ENCODE data around the gene QDPR. TPM values are rescaled to one million over a fixed set of nuclear protein-coding genes. Genes with fewer than 3 reads are reported as not detected.

Gene QDPR
- total and polyA plus RNA-seq, 7 experiments from 2014 or later = 11.8 to 50.5 (median 24.3) TPM

GRCh38 chr4:17510582-17510981 is 1.3 kb downstream of the QDPR start:
- Mint-ChIP-seq H3K36me3 (peaks cover 0 to 8% (median 2%) of the 10 kb centered on the region in 5 donors), H3K27me3 (peaks cover 0 to 8% (median 0%) of the 10 kb centered on the region in 5 donors), H3K27ac (peak overlapping the region in 5 of 9 donors; percentile 3 to 88 (median 34)), H3K9me3 (no peaks in the 10 kb centered on the region), H3K4me1 (peaks cover 18 to 44% (median 40%) of the 10 kb centered on the region in 7 donors), H3K4me3 (peak overlapping the region; percentile 51 to 100 (median 95))
- CTCF ChIA-PET = interaction anchor here (0.6 kb wide), 1 partner anchor 11 kb away, joined by 3 read pairs; no protein-coding TSS in a partner anchor
- POLR2A ChIA-PET = no interaction called here
- H3K4me3 ChIP-seq (ENCODE audit: low read length) = no peak overlapping the region
- no peak for ATAC-seq
- no peak for DNase-seq
- intact Hi-C loops (cut with micrococcal nuclease) = loop anchor here in 1 of 2 donors (5.0 kb wide), 1 partner anchor 1288 kb away; no protein-coding TSS in a partner anchor
- H3K9me3 ChIP-seq (ENCODE audit: control insufficient read depth in 2 of 3, low read length in 3 of 3) = no peaks in the 10 kb centered on the region
- H3K27me3 ChIP-seq (ENCODE audit: control insufficient read depth in 2 of 2, insufficient read depth in 2 of 2, low read length in 2 of 2) = no peaks in the 10 kb centered on the region
- H3K27ac ChIP-seq (ENCODE audit: low read depth, low read length) = no peak overlapping the region
- peaks cover 0 to 16% (median 0%) of the 10 kb centered on the region in 3 experiments for H3K36me3 ChIP-seq (ENCODE audit: control insufficient read depth in 2 of 3, insufficient read depth in 3 of 3, low read length in 3 of 3)
- peaks cover 9 to 10% of the 10 kb centered on the region in 2 donors for H3K4me1 ChIP-seq (ENCODE audit: control insufficient read depth in 2 of 2, insufficient read depth in 2 of 2, low read length in 2 of 2)

- no peak overlapping the region for H3K4me3 Mint-ChIP-seq
- Histone ChIP-seq H3K36me3 (ENCODE audit: control insufficient read depth in 2 of 3, insufficient read depth in 3 of 3, low read length in 3 of 3) (peaks cover 3 to 74% (median 5%) of the 10 kb centered on the region in 3 experiments), H3K4me1 (ENCODE audit: control insufficient read depth in 2 of 2, insufficient read depth in 2 of 2, low read length in 2 of 2) (no peaks in the 10 kb centered on the region), H3K27ac (ENCODE audit: low read depth, low read length) (no peak overlapping the region), H3K9me3 (ENCODE audit: control insufficient read depth in 2 of 3, low read length in 3 of 3) (no peaks in the 10 kb centered on the region), H3K27me3 (ENCODE audit: control insufficient read depth in 2 of 2, insufficient read depth in 2 of 2, low read length in 2 of 2) (no peaks in the 10 kb centered on the region), H3K4me3 (ENCODE audit: low read length) (no peak overlapping the region)
- peaks cover 9 to 52% (median 30%) of the 10 kb centered on the region in 5 donors for H3K36me3 Mint-ChIP-seq
- ChIA-PET POLR2A (no interaction called here), CTCF (no interaction called here)
- peaks cover 1 to 22% (median 8%) of the 10 kb centered on the region in 7 donors for H3K4me1 Mint-ChIP-seq
- ATAC-seq (no peak), DNase-seq (no peak)
- intact Hi-C loops (cut with micrococcal nuclease) = no loop called here
- no peaks in the 10 kb centered on the region for H3K27me3 Mint-ChIP-seq
- no peak overlapping the region for H3K27ac Mint-ChIP-seq
- no peaks in the 10 kb centered on the region for H3K9me3 Mint-ChIP-seq
Observed at GRCh38 chr4:17504081-17504480, 7.8 kb downstream of the QDPR start.

DNA sequence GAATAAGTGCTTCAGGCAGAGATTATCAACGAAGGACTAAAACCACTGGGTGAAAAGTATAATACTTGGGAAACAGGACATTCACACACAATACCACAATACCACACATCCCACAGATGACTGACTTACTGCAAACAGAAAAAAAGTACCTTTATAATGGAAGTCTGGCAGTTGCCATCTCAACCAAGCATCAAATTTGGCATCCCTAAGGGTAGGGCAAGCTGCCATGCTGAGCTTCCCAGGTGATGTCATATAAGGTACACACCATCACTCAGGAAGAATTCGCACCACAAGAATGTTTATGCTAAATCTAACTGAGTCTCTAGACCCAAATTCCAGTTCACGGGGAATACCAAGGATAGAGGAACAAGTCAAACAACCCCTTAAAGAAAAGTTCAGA is 9.1 kb downstream of the QDPR start:
- ChIA-PET CTCF (no interaction called here), POLR2A (interaction anchor here (0.6 to 1.3 kb wide), 2 partner anchors 9 to 111 kb away, joined by 3 read pairs; partner anchors contain the start of gene QDPR)
- Mint-ChIP-seq H3K36me3 (peaks cover 15 to 63% (median 32%) of the 10 kb centered on the region in 5 donors), H3K27me3 (no peaks in the 10 kb centered on the region), H3K27ac (no peak overlapping the region), H3K4me1 (peaks cover 0 to 22% (median 6%) of the 10 kb centered on the region in 7 donors), H3K4me3 (no peak overlapping the region), H3K9me3 (no peaks in the 10 kb centered on the region)
- H3K36me3 ChIP-seq (ENCODE audit: control insufficient read depth in 2 of 3, insufficient read depth in 3 of 3, low read length in 3 of 3) = peaks cover 3 to 87% (median 5%) of the 10 kb centered on the region in 3 experiments
- DNase-seq = no peak
- H3K4me1 ChIP-seq (ENCODE audit: control insufficient read depth in 2 of 2, insufficient read depth in 2 of 2, low read length in 2 of 2) = no peaks in the 10 kb centered on the region
- H3K4me3 ChIP-seq (ENCODE audit: low read length) = no peak overlapping the region
- no peak overlapping the region for H3K27ac ChIP-seq (ENCODE audit: low read depth, low read length)
- no peaks in the 10 kb centered on the region for H3K27me3 ChIP-seq (ENCODE audit: control insufficient read depth in 2 of 2, insufficient read depth in 2 of 2, low read length in 2 of 2)
- H3K9me3 ChIP-seq (ENCODE audit: control insufficient read depth in 2 of 3, low read length in 3 of 3) = no peaks in the 10 kb centered on the region
- intact Hi-C loops (cut with micrococcal nuclease) = no loop called here
- no peak for ATAC-seq

- CTCF ChIA-PET = no interaction called here
Observed at GRCh38 chr4:17500574-17500973, 11.3 kb downstream of the QDPR start.

GRCh38 chr4:17497890-17498523 is 13.9 kb downstream of the QDPR start:
- ChIA-PET CTCF (no interaction called here), POLR2A (no interaction called here)
- intact Hi-C loops (cut with micrococcal nuclease) = no loop called here
- Mint-ChIP-seq H3K9me3 (no peaks in the 10 kb centered on the region), H3K4me1 (peaks cover 0 to 23% (median 4%) of the 10 kb centered on the region in 7 donors), H3K4me3 (no peak overlapping the region), H3K27ac (peak overlapping the region in 2 of 9 donors; percentile 1 to 4), H3K36me3 (peaks cover 8 to 62% (median 15%) of the 10 kb centered on the region in 5 donors), H3K27me3 (no peaks in the 10 kb centered on the region)
- no peaks in the 10 kb centered on the region for H3K27me3 ChIP-seq (ENCODE audit: control insufficient read depth in 2 of 2, insufficient read depth in 2 of 2, low read length in 2 of 2)
- no peak for DNase-seq
- H3K4me3 ChIP-seq (ENCODE audit: low read length) = no peak overlapping the region
- ATAC-seq = no peak
- H3K4me1 ChIP-seq (ENCODE audit: control insufficient read depth in 2 of 2, insufficient read depth in 2 of 2, low read length in 2 of 2) = no peaks in the 10 kb centered on the region
- no peaks in the 10 kb centered on the region for H3K9me3 ChIP-seq (ENCODE audit: control insufficient read depth in 2 of 3, low read length in 3 of 3)
- H3K27ac ChIP-seq (ENCODE audit: low read depth, low read length) = no peak overlapping the region
- peaks cover 3 to 79% (median 4%) of the 10 kb centered on the region in 3 experiments for H3K36me3 ChIP-seq (ENCODE audit: control insufficient read depth in 2 of 3, insufficient read depth in 3 of 3, low read length in 3 of 3)

More at GRCh38 chr4:17500574-17500973, 11.3 kb downstream of the QDPR start:
- Histone ChIP-seq H3K36me3 (ENCODE audit: control insufficient read depth in 2 of 3, insufficient read depth in 3 of 3, low read length in 3 of 3) (peaks cover 3 to 74% (median 5%) of the 10 kb centered on the region in 3 experiments), H3K4me1 (ENCODE audit: control insufficient read depth in 2 of 2, insufficient read depth in 2 of 2, low read length in 2 of 2) (no peaks in the 10 kb centered on the region), H3K27ac (ENCODE audit: low read depth, low read length) (no peak overlapping the region), H3K9me3 (ENCODE audit: control insufficient read depth in 2 of 3, low read length in 3 of 3) (no peaks in the 10 kb centered on the region), H3K4me3 (ENCODE audit: low read length) (no peak overlapping the region), H3K27me3 (ENCODE audit: control insufficient read depth in 2 of 2, insufficient read depth in 2 of 2, low read length in 2 of 2) (no peaks in the 10 kb centered on the region)
- peaks cover 0 to 19% (median 6%) of the 10 kb centered on the region in 7 donors for H3K4me1 Mint-ChIP-seq
- no peaks in the 10 kb centered on the region for H3K27me3 Mint-ChIP-seq
- no peaks in the 10 kb centered on the region for H3K9me3 Mint-ChIP-seq
- ATAC-seq = no peak
- POLR2A ChIA-PET = no interaction called here
- H3K36me3 Mint-ChIP-seq = peaks cover 15 to 61% (median 25%) of the 10 kb centered on the region in 5 donors
- H3K27ac Mint-ChIP-seq = peak overlapping the region in 1 of 9 donors; percentile 37
- H3K4me3 Mint-ChIP-seq = no peak overlapping the region
- DNase-seq = no peak
- intact Hi-C loops (cut with micrococcal nuclease) = no loop called here

DNA sequence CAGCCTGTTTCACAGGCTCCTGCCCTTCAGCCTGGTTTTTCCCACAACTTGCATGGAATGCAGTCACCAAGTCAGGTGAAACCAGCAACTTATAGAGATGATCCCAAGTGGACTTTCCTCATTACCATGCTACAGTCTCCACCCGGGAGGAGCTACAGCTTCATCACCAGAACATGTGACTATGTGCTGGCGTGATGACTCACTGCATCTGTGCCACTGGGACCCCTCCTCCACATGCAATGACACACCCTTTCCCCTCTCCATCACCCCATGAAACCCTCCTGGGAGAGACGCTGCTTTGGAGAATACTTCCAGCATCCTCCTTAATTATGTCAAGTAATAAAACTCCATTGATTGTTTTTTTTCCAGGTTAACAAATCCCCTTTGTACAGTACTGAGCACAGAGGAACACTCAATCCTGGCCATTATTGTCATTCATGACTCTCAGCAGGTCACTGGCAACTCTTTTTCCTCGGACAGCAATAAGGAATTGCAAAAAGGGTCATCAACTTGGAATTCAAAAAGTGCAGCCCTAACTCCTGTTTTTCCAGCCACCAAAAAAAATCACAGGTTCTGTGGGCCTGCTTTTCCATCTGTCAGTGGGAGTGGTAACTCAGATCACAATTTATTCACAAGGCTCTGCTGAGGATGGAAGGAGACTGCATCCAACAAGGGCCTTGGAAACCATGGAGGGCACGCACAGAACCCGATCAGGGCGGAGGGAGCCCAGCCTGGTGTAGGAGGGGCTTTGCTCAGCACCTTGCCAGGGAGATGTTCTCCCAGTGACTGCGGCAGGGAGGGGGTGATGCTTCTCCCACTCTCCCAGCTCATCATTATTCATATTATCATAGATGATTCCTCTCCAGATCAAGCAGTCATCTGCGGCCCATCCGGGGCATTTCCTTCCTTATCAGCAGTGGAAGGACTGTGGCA is 17.4 kb downstream of the QDPR start:
- peak; percentile 38 for ATAC-seq
- Histone ChIP-seq H3K36me3 (ENCODE audit: control insufficient read depth in 2 of 3, insufficient read depth in 3 of 3, low read length in 3 of 3) (peaks cover 0 to 76% (median 5%) of the 10 kb centered on the region in 3 experiments), H3K9me3 (ENCODE audit: control insufficient read depth in 2 of 3, low read length in 3 of 3) (no peaks in the 10 kb centered on the region), H3K4me3 (ENCODE audit: low read length) (no peak overlapping the region), H3K27me3 (ENCODE audit: control insufficient read depth in 2 of 2, insufficient read depth in 2 of 2, low read length in 2 of 2) (no peaks in the 10 kb centered on the region), H3K4me1 (ENCODE audit: control insufficient read depth in 2 of 2, insufficient read depth in 2 of 2, low read length in 2 of 2) (no peaks in the 10 kb centered on the region), H3K27ac (ENCODE audit: low read depth, low read length) (no peak overlapping the region)
- H3K36me3 Mint-ChIP-seq = peaks cover 7 to 56% (median 19%) of the 10 kb centered on the region in 5 donors
- peaks cover 0 to 11% (median 4%) of the 10 kb centered on the region in 7 donors for H3K4me1 Mint-ChIP-seq
- CTCF ChIA-PET = no interaction called here
- intact Hi-C loops (cut with micrococcal nuclease) = no loop called here
- no peak for DNase-seq
- H3K27me3 Mint-ChIP-seq = no peaks in the 10 kb centered on the region
- POLR2A ChIA-PET = no interaction called here
- no peak overlapping the region for H3K4me3 Mint-ChIP-seq
- no peaks in the 10 kb centered on the region for H3K9me3 Mint-ChIP-seq
- peak overlapping the region in 1 of 9 donors; percentile 65 for H3K27ac Mint-ChIP-seq

All from naive thymus-derived CD4-positive, alpha-beta T cell (primary cell).